Measurements from ENCODE around the gene HSBP1L1.

- no peak for TF ChIP-seq POLR2AphosphoS5 (IDR thresholded peaks at IDR 0.05; ENCODE audit: low read depth, low read length)
- no peak for TF ChIP-seq CTCF (IDR thresholded peaks at IDR 0.05)
- TF ChIP-seq EZH2phosphoT487 (IDR thresholded peaks at IDR 0.05; ENCODE audit: borderline replicate concordance, low read depth) = no peak
- no peak for TF ChIP-seq EP300 (IDR thresholded peaks at IDR 0.05; ENCODE audit: borderline replicate concordance in 1 of 2, low read depth in 1 of 2, low read length in 1 of 2)
- TF ChIP-seq REST (IDR thresholded peaks at IDR 0.05; ENCODE audit: low read depth, low read length) = no peak
- no peak for TF ChIP-seq TEAD4 (IDR thresholded peaks at IDR 0.05; ENCODE audit: borderline replicate concordance, insufficient read depth)
- TF ChIP-seq MAX (IDR thresholded peaks at IDR 0.05; ENCODE audit: low read depth) = no peak
- no peak for TF ChIP-seq YY1 (IDR thresholded peaks at IDR 0.05; ENCODE audit: low read depth)
- no peak for TF ChIP-seq USF2 (IDR thresholded peaks at IDR 0.05; ENCODE audit: borderline replicate concordance, low read depth, low read length)
- TF ChIP-seq MXI1 (IDR thresholded peaks at IDR 0.05; ENCODE audit: low read depth, low read length) = no peak
- TF ChIP-seq PBX3 (IDR thresholded peaks at IDR 0.05) = no peak
These were observed 49.0 kb upstream of the HSBP1L1 start for GRCh38 chr18:79915161-79916127.
